ENCODE results near the gene APOBEC3C. TPM values are rescaled to one million over a fixed set of nuclear protein-coding genes. Genes with fewer than 3 reads are reported as not detected.
"Not testable (repeated sequence)": the region's sequence is repeated elsewhere in the genome, so short reads cannot be mapped to it uniquely, and the experiment has no call there.

The APOBEC3C gene
- total RNA-seq, 1 donor from 2014 or later = 16.2 TPM

DNA sequence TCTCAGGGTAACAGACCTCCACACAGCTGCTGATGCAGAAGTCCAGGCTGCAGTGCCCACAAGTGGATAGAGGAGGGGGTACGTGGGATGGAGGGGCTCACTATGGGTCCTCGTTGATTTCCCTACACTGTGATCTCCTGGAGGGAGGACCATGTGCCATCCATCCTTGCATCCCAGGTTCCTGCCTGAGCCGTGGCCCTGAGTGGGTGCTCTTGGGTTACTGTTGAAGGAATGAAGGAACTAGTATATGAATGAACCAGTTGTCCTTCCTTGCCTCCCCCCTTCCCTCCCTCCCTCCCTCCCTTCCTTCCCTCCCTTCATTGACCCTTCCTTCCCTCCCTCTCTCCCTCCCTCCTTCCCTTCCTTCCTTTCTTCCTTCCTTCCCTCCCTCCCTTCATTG, 16.5 kb upstream of the APOBEC3C start:
- no peak for TF ChIP-seq POLR2AphosphoS5 (IDR thresholded peaks at IDR 0.05; ENCODE audit: insufficient read depth in 1 of 2, low read depth in 1 of 2)
- TF ChIP-seq, protein P1, sequence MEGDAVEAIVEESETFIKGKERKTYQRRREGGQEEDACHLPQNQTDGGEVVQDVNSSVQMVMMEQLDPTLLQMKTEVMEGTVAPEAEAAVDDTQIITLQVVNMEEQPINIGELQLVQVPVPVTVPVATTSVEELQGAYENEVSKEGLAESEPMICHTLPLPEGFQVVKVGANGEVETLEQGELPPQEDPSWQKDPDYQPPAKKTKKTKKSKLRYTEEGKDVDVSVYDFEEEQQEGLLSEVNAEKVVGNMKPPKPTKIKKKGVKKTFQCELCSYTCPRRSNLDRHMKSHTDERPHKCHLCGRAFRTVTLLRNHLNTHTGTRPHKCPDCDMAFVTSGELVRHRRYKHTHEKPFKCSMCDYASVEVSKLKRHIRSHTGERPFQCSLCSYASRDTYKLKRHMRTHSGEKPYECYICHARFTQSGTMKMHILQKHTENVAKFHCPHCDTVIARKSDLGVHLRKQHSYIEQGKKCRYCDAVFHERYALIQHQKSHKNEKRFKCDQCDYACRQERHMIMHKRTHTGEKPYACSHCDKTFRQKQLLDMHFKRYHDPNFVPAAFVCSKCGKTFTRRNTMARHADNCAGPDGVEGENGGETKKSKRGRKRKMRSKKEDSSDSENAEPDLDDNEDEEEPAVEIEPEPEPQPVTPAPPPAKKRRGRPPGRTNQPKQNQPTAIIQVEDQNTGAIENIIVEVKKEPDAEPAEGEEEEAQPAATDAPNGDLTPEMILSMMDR (IDR thresholded peaks at IDR 0.05) = no peak
- TF ChIP-seq POLR2A (IDR thresholded peaks at IDR 0.05) = no peak

DNA sequence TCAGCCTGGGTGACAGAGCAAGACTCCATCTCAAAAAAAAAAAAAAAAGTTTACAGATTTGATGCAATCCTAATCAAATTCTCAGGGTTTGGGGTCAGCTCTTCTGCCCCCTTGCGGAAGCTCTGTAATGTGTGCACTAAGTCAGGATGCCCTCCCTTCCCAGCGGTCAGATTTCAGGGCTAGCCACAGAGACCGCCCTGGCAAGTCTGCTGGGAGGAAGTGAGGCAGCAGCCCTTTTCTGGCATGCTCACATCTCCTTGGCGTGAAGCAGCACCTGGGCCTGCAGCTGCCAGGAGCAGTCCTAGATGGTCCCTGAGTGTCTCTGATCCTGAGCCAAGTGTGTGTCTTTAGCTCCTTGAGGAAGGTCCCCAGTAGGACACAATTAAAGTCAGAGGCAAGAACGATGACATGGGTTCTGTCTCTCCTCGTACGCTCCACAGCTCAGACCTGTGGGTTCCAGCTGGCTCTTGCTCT, 10.9 kb upstream of the APOBEC3C start:
- TF ChIP-seq, protein P1 (IDR thresholded peaks at IDR 0.05) = peak; percentile 56 to 73 (median 57)
- TF ChIP-seq POLR2A (IDR thresholded peaks at IDR 0.05) = no peak
- TF ChIP-seq POLR2AphosphoS5 (IDR thresholded peaks at IDR 0.05; ENCODE audit: insufficient read depth in 1 of 2, low read depth in 1 of 2) = peak in 1 of 2 donors; percentile 34
- DNase-seq (ENCODE audit: extremely low spot score in 2 of 2) = peak in 1 of 2 donors; percentile 96
- Histone ChIP-seq H3K27me3 (no peaks in the 10 kb centered on the region), H3K27ac (no peak overlapping the region), H3K4me3 (no peak overlapping the region), H3K36me3 (no peaks in the 10 kb centered on the region), H3K4me1 (peaks cover 4% of the 10 kb centered on the region), H3K9me3 (no peaks in the 10 kb centered on the region)
- intact Hi-C loops (cut with DNase I) = loop anchor here (5.0 kb wide), 1 partner anchor 136 kb away; no protein-coding TSS in a partner anchor

More for the DNA sequence above, 16.5 kb upstream of the APOBEC3C start:
- DNase-seq (ENCODE audit: extremely low spot score in 2 of 2) = peak in 1 of 2 donors; percentile 52
- Histone ChIP-seq H3K36me3 (no peaks in the 10 kb centered on the region), H3K4me3 (no peak overlapping the region), H3K9me3 (no peaks in the 10 kb centered on the region), H3K27me3 (no peaks in the 10 kb centered on the region), H3K27ac (no peak overlapping the region), H3K4me1 (no peaks in the 10 kb centered on the region)
- intact Hi-C loops (cut with DNase I) = no loop called here

GRCh38 chr22:39007177-39007576, 6.9 kb upstream of the APOBEC3C start:
- H3K4me1 ChIP-seq = peaks cover 4% of the 10 kb centered on the region
- H3K27ac ChIP-seq = no peak overlapping the region
- TF ChIP-seq POLR2A (IDR thresholded peaks at IDR 0.05) (no peak), POLR2AphosphoS5 (IDR thresholded peaks at IDR 0.05; ENCODE audit: insufficient read depth in 1 of 2, low read depth in 1 of 2) (no peak)
- TF ChIP-seq, protein P1 (IDR thresholded peaks at IDR 0.05) = no peak
- H3K36me3 ChIP-seq = no peaks in the 10 kb centered on the region
- H3K27me3 ChIP-seq = no peaks in the 10 kb centered on the region
- H3K4me3 ChIP-seq = no peak overlapping the region
- no peaks in the 10 kb centered on the region for H3K9me3 ChIP-seq
- DNase-seq (ENCODE audit: extremely low spot score in 2 of 2) = no peak
- intact Hi-C loops (cut with DNase I) = no loop called here

GRCh38 chr22:39008271-39008850, 5.7 kb upstream of the APOBEC3C start:
- intact Hi-C loops (cut with DNase I); H3K27ac ChIP-seq; H3K9me3 ChIP-seq: not testable (repeated sequence)

DNA sequence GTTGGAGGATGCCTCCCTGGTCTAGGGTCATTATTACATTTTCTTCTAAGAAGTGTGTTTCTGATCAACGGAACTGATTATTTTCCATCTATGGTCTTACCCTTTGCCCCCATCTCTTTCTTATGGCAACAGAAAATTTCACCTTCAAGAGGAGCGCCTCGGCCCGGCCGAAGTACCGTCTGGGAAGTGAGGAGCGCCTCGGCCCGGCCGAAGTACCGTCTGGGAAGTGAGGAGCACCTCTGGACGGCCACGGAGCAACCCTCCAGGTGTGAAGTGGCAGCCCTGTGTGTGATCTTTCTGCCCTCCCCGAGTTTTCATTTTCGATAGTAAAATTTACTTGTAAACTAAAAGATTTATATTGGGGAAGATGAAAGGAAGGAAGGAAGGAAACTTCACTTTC, 3.1 kb upstream of the APOBEC3C start:
- H3K27me3 ChIP-seq = no peaks in the 10 kb centered on the region
- TF ChIP-seq, protein P1 (IDR thresholded peaks at IDR 0.05) = no peak
- no peak for TF ChIP-seq POLR2A (IDR thresholded peaks at IDR 0.05)
- no peaks in the 10 kb centered on the region for H3K36me3 ChIP-seq
- no peaks in the 10 kb centered on the region for H3K9me3 ChIP-seq
- H3K27ac ChIP-seq = no peak overlapping the region
- no peak for DNase-seq (ENCODE audit: extremely low spot score in 2 of 2)
- intact Hi-C loops (cut with DNase I) = loop anchor here (10.0 kb wide), 1 partner anchor 114 kb away; no protein-coding TSS in a partner anchor
- H3K4me3 ChIP-seq = no peak overlapping the region
- H3K4me1 ChIP-seq = peaks cover 15% of the 10 kb centered on the region

More at GRCh38 chr22:39008271-39008850, 5.7 kb upstream of the APOBEC3C start:
- not testable (repeated sequence) for H3K36me3 ChIP-seq; H3K27me3 ChIP-seq; DNase-seq (ENCODE audit: extremely low spot score in 2 of 2); H3K4me3 ChIP-seq; H3K4me1 ChIP-seq

Measured in vagina (tissue), 2 donors.